ENCODE measurements around the gene USHBP1. TPM values are rescaled to one million over a fixed set of nuclear protein-coding genes. Genes with fewer than 3 reads are reported as not detected.

The USHBP1 gene
- total and polyA plus RNA-seq, 2 of the 13 experiments (the other 11 are each of a cell fraction or from before 2014, with no cell fraction given), result 0.15 to 1.5 TPM

DNA sequence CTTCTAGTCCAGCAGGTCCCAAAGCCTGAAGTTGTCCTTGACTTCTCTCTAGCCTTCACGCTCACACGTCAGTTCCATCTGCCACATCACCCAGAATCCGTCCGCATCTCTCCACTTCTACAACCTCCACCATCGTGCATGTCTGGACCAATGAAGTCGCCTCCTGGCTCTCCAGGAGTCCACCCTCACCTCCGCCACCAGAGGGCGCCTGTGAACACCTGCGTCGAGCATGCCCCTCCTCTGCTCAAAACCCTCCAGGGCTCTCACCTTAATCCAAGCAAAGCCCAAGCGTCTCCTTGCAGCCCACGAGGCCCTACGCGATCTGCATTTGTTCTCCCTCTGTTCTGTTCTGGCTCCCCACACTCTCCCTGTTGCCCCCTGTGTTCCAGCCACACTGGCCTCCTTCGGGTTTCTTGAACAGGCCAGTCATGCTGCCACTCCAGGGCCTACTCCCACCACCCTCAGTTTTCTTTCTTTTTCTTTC is 3.7 kb downstream of the USHBP1 start (continued):
- TF ChIP-seq ZNF570 (CRISPR knock-in tag; IDR thresholded peaks at IDR 0.05; ENCODE audit: borderline replicate concordance) (no peak), ZNF562 (CRISPR knock-in tag; IDR thresholded peaks at IDR 0.05; ENCODE audit: borderline replicate concordance) (no peak), ZNF331 (CRISPR knock-in tag; IDR thresholded peaks at IDR 0.05) (no peak; the same call in 1 of the 2 replicates), ZNF225 (CRISPR knock-in tag; IDR thresholded peaks at IDR 0.05) (no peak), RAD21 (CRISPR knock-in tag; IDR thresholded peaks at IDR 0.05) (peak; percentile 76), ARNT (IDR thresholded peaks at IDR 0.05) (no peak), FOXC1 (CRISPR knock-in tag; IDR thresholded peaks at IDR 0.05; ENCODE audit: borderline replicate concordance) (no peak), ZKSCAN5 (CRISPR knock-in tag; IDR thresholded peaks at IDR 0.05) (no peak), ZNF335 (CRISPR knock-in tag; IDR thresholded peaks at IDR 0.05) (no peak), NONO (IDR thresholded peaks at IDR 0.05) (no peak), NONO (CRISPR knock-in tag; conservative IDR thresholded peaks at IDR 0.05) (no peak), ZNF572 (CRISPR knock-in tag; IDR thresholded peaks at IDR 0.05) (no peak), ZFP62 (CRISPR knock-in tag; IDR thresholded peaks at IDR 0.05) (no peak), RAD51 (IDR thresholded peaks at IDR 0.05; ENCODE audit: borderline replicate concordance) (no peak), JUN (CRISPR knock-in tag; IDR thresholded peaks at IDR 0.05) (no peak), ZNF501 (CRISPR knock-in tag; IDR thresholded peaks at IDR 0.05) (no peak)
- TF ChIP-seq, protein P1, sequence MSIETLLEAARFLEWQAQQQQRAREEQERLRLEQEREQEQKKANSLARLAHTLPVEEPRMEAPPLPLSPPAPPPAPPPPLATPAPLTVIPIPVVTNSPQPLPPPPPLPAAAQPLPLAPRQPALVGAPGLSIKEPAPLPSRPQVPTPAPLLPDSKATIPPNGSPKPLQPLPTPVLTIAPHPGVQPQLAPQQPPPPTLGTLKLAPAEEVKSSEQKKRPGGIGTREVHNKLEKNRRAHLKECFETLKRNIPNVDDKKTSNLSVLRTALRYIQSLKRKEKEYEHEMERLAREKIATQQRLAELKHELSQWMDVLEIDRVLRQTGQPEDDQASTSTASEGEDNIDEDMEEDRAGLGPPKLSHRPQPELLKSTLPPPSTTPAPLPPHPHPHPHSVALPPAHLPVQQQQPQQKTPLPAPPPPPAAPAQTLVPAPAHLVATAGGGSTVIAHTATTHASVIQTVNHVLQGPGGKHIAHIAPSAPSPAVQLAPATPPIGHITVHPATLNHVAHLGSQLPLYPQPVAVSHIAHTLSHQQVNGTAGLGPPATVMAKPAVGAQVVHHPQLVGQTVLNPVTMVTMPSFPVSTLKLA (IDR thresholded peaks at IDR 0.05), result no peak
- TF ChIP-seq, protein P2, sequence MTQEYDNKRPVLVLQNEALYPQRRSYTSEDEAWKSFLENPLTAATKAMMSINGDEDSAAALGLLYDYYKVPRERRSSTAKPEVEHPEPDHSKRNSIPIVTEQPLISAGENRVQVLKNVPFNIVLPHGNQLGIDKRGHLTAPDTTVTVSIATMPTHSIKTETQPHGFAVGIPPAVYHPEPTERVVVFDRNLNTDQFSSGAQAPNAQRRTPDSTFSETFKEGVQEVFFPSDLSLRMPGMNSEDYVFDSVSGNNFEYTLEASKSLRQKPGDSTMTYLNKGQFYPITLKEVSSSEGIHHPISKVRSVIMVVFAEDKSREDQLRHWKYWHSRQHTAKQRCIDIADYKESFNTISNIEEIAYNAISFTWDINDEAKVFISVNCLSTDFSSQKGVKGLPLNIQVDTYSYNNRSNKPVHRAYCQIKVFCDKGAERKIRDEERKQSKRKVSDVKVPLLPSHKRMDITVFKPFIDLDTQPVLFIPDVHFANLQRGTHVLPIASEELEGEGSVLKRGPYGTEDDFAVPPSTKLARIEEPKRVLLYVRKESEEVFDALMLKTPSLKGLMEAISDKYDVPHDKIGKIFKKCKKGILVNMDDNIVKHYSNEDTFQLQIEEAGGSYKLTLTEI (CRISPR knock-in tag; conservative IDR thresholded peaks at IDR 0.05), result no peak
- TF ChIP-seq, protein P3, sequence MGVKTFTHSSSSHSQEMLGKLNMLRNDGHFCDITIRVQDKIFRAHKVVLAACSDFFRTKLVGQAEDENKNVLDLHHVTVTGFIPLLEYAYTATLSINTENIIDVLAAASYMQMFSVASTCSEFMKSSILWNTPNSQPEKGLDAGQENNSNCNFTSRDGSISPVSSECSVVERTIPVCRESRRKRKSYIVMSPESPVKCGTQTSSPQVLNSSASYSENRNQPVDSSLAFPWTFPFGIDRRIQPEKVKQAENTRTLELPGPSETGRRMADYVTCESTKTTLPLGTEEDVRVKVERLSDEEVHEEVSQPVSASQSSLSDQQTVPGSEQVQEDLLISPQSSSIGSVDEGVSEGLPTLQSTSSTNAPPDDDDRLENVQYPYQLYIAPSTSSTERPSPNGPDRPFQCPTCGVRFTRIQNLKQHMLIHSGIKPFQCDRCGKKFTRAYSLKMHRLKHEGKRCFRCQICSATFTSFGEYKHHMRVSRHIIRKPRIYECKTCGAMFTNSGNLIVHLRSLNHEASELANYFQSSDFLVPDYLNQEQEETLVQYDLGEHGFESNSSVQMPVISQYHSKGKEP (CRISPR knock-in tag; IDR thresholded peaks at IDR 0.05), result no peak
- TF ChIP-seq, protein P4, sequence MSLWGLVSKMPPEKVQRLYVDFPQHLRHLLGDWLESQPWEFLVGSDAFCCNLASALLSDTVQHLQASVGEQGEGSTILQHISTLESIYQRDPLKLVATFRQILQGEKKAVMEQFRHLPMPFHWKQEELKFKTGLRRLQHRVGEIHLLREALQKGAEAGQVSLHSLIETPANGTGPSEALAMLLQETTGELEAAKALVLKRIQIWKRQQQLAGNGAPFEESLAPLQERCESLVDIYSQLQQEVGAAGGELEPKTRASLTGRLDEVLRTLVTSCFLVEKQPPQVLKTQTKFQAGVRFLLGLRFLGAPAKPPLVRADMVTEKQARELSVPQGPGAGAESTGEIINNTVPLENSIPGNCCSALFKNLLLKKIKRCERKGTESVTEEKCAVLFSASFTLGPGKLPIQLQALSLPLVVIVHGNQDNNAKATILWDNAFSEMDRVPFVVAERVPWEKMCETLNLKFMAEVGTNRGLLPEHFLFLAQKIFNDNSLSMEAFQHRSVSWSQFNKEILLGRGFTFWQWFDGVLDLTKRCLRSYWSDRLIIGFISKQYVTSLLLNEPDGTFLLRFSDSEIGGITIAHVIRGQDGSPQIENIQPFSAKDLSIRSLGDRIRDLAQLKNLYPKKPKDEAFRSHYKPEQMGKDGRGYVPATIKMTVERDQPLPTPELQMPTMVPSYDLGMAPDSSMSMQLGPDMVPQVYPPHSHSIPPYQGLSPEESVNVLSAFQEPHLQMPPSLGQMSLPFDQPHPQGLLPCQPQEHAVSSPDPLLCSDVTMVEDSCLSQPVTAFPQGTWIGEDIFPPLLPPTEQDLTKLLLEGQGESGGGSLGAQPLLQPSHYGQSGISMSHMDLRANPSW (CRISPR knock-in tag; IDR thresholded peaks at IDR 0.05; ENCODE audit: borderline replicate concordance), result no peak
- TF ChIP-seq, protein P5, sequence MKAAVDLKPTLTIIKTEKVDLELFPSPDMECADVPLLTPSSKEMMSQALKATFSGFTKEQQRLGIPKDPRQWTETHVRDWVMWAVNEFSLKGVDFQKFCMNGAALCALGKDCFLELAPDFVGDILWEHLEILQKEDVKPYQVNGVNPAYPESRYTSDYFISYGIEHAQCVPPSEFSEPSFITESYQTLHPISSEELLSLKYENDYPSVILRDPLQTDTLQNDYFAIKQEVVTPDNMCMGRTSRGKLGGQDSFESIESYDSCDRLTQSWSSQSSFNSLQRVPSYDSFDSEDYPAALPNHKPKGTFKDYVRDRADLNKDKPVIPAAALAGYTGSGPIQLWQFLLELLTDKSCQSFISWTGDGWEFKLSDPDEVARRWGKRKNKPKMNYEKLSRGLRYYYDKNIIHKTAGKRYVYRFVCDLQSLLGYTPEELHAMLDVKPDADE (CRISPR knock-in tag; IDR thresholded peaks at IDR 0.05), result no peak
- TF ChIP-seq, protein P6, sequence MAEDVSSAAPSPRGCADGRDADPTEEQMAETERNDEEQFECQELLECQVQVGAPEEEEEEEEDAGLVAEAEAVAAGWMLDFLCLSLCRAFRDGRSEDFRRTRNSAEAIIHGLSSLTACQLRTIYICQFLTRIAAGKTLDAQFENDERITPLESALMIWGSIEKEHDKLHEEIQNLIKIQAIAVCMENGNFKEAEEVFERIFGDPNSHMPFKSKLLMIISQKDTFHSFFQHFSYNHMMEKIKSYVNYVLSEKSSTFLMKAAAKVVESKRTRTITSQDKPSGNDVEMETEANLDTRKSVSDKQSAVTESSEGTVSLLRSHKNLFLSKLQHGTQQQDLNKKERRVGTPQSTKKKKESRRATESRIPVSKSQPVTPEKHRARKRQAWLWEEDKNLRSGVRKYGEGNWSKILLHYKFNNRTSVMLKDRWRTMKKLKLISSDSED (CRISPR knock-in tag; IDR thresholded peaks at IDR 0.05), result no peak

Measured in HepG2 (cell line).